Cerebellar cortex (tissue), 1 donor: ENCODE measurements around the gene MRTFA.
"Not testable (repeated sequence)": the region's sequence is repeated elsewhere in the genome, so short reads cannot be mapped to it uniquely, and the experiment has no call there.

Experiments
- DNase-seq: peaks from one replicate; pipeline ENCODE4 v3.0.0-alpha.2; 2015; ENCODE audit warnings: low spot score

MRTFA gene

GRCh38 chr22:40595497-40596234, 40.9 kb downstream of the MRTFA start:
- no peak for DNase-seq

- DNase-seq = no peak
Measured at GRCh38 chr22:40594924-40595323, 41.6 kb downstream of the MRTFA start.

GRCh38 chr22:40594346-40594745, 42.2 kb downstream of the MRTFA start:
- DNase-seq = no peak

GRCh38 chr22:40593460-40594273, 42.9 kb downstream of the MRTFA start:
- no peak for DNase-seq

GRCh38 chr22:40592352-40593113, 44.0 kb downstream of the MRTFA start:
- DNase-seq = no peak

GRCh38 chr22:40588726-40589125, 47.8 kb downstream of the MRTFA start:
- no peak for DNase-seq

GRCh38 chr22:40586781-40587180, 49.7 kb downstream of the MRTFA start:
- no peak for DNase-seq

GRCh38 chr22:40585310-40585751, 51.2 kb downstream of the MRTFA start:
- DNase-seq = no peak

- not testable (repeated sequence) for DNase-seq
Measured at GRCh38 chr22:40584766-40585165, 51.8 kb downstream of the MRTFA start.

- DNase-seq = no peak
Measured at GRCh38 chr22:40583053-40583741, 53.3 kb downstream of the MRTFA start.

GRCh38 chr22:40582063-40582462, 54.5 kb downstream of the MRTFA start:
- no peak for DNase-seq

GRCh38 chr22:40580631-40581030, 55.9 kb downstream of the MRTFA start:
- DNase-seq = no peak

- no peak for DNase-seq
Measured at GRCh38 chr22:40578171-40578570, 58.3 kb downstream of the MRTFA start.

GRCh38 chr22:40572976-40573375, 63.5 kb downstream of the MRTFA start:
- DNase-seq = no peak

- DNase-seq = no peak
Measured at GRCh38 chr22:40571887-40572286, 64.6 kb downstream of the MRTFA start.

GRCh38 chr22:40567626-40568328, 68.7 kb downstream of the MRTFA start:
- no peak for DNase-seq

- DNase-seq = no peak
Measured at GRCh38 chr22:40567106-40567505, 69.4 kb downstream of the MRTFA start.

- no peak for DNase-seq
Measured at GRCh38 chr22:40560994-40561515, 75.5 kb downstream of the MRTFA start.

GRCh38 chr22:40560551-40560950, 76.0 kb downstream of the MRTFA start:
- peak; percentile 61 for DNase-seq

- no peak for DNase-seq
Measured at GRCh38 chr22:40557972-40558371, 78.5 kb downstream of the MRTFA start.

GRCh38 chr22:40556641-40557040, 79.9 kb downstream of the MRTFA start:
- no peak for DNase-seq
